Measurements from ENCODE around the gene TMEM39B. TPM values are rescaled to one million over a fixed set of nuclear protein-coding genes. Genes with fewer than 3 reads are reported as not detected.
"Not testable (repeated sequence)": the region's sequence is repeated elsewhere in the genome, so short reads cannot be mapped to it uniquely, and the experiment has no call there.

The TMEM39B gene
- total RNA-seq, 2 donors from 2014 or later: 8.2 to 15.4 TPM

DNA sequence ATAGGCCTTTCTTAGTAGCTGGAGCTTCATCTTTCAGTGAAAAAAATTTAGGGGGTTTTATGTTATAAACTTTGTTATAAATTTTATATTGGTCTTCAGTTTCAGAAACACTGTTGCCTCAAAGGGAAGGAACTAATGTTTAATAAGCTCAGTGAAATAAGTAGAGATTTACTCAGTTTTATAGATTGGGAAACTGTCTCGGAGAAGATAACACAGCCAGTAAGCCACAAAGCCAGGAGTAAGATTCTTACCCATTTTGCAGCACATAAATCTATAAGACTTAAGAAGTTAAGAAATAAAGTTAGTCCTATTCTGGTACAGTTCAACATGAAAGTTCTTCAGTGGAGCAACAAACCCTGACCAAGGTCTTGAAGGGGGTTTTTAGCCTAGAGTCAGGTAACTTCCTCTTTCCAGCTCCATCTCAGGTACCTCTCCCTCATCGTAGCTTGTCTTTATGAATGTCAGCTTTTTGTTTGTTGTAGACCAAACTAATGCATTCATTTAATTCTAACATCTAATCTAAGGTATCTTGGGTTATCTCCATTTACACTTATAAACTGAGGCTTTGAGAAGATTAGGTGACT is 38.4 kb downstream of the TMEM39B start:
- TF ChIP-seq POLR2AphosphoS5 (IDR thresholded peaks at IDR 0.05): no peak
- TF ChIP-seq, protein P1, sequence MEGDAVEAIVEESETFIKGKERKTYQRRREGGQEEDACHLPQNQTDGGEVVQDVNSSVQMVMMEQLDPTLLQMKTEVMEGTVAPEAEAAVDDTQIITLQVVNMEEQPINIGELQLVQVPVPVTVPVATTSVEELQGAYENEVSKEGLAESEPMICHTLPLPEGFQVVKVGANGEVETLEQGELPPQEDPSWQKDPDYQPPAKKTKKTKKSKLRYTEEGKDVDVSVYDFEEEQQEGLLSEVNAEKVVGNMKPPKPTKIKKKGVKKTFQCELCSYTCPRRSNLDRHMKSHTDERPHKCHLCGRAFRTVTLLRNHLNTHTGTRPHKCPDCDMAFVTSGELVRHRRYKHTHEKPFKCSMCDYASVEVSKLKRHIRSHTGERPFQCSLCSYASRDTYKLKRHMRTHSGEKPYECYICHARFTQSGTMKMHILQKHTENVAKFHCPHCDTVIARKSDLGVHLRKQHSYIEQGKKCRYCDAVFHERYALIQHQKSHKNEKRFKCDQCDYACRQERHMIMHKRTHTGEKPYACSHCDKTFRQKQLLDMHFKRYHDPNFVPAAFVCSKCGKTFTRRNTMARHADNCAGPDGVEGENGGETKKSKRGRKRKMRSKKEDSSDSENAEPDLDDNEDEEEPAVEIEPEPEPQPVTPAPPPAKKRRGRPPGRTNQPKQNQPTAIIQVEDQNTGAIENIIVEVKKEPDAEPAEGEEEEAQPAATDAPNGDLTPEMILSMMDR (IDR thresholded peaks at IDR 0.05): no peak
- no peak for TF ChIP-seq POLR2A (IDR thresholded peaks at IDR 0.05)
- Histone ChIP-seq H3K4me3 (no peak overlapping the region), H3K36me3 (no peaks in the 10 kb centered on the region), H3K9me3 (no peaks in the 10 kb centered on the region), H3K27ac (no peak overlapping the region), H3K4me1 (replicated peaks) (peaks cover 5% of the 10 kb centered on the region), H3K27me3 (replicated peaks; ENCODE audit: insufficient read depth) (no peaks in the 10 kb centered on the region)
- intact Hi-C loops (cut with DNase I): no loop called here
- no peak for DNase-seq (ENCODE audit: low spot score)
- 68% methylated on average over 2 of the region's 2 CpGs for WGBS

DNA sequence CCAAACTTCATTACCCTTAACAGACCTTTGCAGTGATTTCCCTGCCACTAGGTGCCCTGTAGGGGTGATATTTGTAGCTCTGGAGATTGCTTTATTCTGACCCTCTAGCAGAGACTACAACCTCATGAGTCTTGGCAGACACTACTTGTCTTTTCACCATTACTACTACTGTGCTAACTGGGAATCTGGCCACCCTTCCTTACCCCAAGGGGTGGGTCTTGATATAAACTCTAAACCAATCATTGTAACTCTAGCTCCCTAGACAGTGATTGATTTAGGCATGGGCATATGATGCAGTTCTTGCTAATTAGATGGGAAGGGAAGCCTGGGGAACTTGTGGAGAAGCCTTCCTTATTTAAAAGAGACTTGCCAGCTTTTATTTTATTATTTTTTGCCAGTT is 39.0 kb downstream of the TMEM39B start:
- H3K4me3 ChIP-seq: no peak overlapping the region
- H3K9me3 ChIP-seq: no peaks in the 10 kb centered on the region
- H3K27ac ChIP-seq: no peak overlapping the region
- DNase-seq (ENCODE audit: low spot score): no peak
- H3K36me3 ChIP-seq: no peaks in the 10 kb centered on the region
- TF ChIP-seq, protein P1 (IDR thresholded peaks at IDR 0.05): no peak
- TF ChIP-seq POLR2A (IDR thresholded peaks at IDR 0.05) (no peak), POLR2AphosphoS5 (IDR thresholded peaks at IDR 0.05) (no peak)
- H3K4me1 ChIP-seq (replicated peaks): peaks cover 5% of the 10 kb centered on the region
- H3K27me3 ChIP-seq (replicated peaks; ENCODE audit: insufficient read depth): no peaks in the 10 kb centered on the region
- intact Hi-C loops (cut with DNase I): no loop called here

DNA sequence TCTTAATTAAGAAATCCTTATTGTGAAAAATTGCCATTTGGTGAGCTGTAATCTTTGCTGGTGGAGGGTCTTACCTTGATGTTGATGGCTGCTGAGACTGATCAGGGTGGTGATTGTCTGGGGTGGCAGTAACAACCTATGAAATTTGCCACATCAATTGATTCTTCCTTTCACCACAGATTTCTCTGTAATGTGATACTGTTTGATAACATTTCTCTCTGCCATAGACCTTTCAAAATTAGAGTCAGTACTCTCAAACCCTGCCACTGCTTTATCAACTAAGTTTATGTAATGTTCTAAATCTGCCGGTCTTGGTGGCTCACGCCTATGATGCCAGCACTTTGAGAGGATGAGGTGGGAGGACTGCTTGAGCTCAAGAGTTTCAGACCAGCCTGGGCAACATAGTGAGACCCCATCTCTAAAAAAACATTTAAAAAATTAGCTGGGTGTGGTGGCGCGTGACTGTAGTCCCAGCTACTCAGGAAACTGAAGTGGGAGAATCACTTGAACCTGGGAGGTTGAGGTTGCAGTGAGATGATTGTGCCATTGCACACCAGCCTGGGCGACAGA is 40.2 kb downstream of the TMEM39B start:
- H3K9me3 ChIP-seq: no peaks in the 10 kb centered on the region
- H3K36me3 ChIP-seq: no peaks in the 10 kb centered on the region
- no peak overlapping the region for H3K27ac ChIP-seq
- intact Hi-C loops (cut with DNase I): no loop called here
- TF ChIP-seq POLR2A (IDR thresholded peaks at IDR 0.05): no peak
- TF ChIP-seq, protein P1 (IDR thresholded peaks at IDR 0.05): no peak
- no peak for TF ChIP-seq POLR2AphosphoS5 (IDR thresholded peaks at IDR 0.05)
- 89% methylated on average over 5 of the region's 5 CpGs for WGBS
- H3K4me1 ChIP-seq (replicated peaks): peaks cover 5% of the 10 kb centered on the region
- H3K4me3 ChIP-seq: no peak overlapping the region
- no peaks in the 10 kb centered on the region for H3K27me3 ChIP-seq (replicated peaks; ENCODE audit: insufficient read depth)
- no peak for DNase-seq (ENCODE audit: low spot score)

DNA sequence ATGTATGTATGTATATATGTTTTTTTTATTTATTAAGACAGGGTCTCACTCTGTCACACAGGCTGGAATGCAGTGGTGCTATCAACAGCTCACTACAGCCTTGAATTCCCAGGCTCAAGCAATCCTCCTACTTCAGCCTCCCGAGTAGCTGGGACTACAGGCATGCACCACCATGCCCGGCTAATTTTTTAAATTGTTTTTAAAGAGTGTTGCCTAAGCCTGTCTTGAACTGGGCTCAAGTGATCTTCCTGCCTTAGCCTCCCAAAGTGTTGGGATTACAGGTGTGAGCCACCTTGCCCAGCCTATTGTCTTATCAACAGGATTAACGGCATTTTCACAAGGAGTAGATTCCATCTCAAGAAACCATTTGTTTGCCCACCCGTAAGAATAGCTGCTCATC is 40.7 kb downstream of the TMEM39B start:
- H3K4me3 ChIP-seq; H3K36me3 ChIP-seq; intact Hi-C loops (cut with DNase I); DNase-seq (ENCODE audit: low spot score); H3K27me3 ChIP-seq (replicated peaks; ENCODE audit: insufficient read depth); H3K4me1 ChIP-seq (replicated peaks); H3K9me3 ChIP-seq; H3K27ac ChIP-seq: not testable (repeated sequence)
- 85% methylated on average over 4 of the region's 4 CpGs for WGBS

DNA sequence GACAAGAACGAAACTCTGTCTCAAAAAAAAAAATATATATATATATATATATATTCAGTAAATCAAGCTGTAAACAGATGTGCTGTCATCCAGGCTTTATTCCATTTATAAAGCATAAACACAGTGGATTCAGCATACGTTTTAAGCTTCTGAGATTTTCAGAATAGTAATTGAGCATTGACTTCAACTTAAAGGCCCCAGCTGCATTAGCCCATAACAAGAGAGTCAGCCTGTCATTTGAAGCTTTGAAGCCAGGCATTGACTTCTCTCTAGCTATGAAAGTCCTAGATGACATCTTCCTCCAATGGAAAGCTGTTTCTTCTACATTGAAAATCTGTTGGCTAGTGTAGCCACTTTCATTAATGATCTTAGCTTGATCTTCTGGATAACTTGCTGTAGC is 41.7 kb downstream of the TMEM39B start:
- Histone ChIP-seq H3K27ac (no peak overlapping the region), H3K4me3 (no peak overlapping the region), H3K36me3 (no peaks in the 10 kb centered on the region), H3K9me3 (no peaks in the 10 kb centered on the region), H3K4me1 (replicated peaks) (peaks cover 5% of the 10 kb centered on the region), H3K27me3 (replicated peaks; ENCODE audit: insufficient read depth) (no peaks in the 10 kb centered on the region)
- TF ChIP-seq POLR2A (IDR thresholded peaks at IDR 0.05): no peak
- TF ChIP-seq POLR2AphosphoS5 (IDR thresholded peaks at IDR 0.05): no peak
- TF ChIP-seq, protein P1 (IDR thresholded peaks at IDR 0.05): no peak
- DNase-seq (ENCODE audit: low spot score): no peak
- intact Hi-C loops (cut with DNase I): no loop called here
- WGBS: 66% methylated on average over 2 of the region's 2 CpGs
